GM08714 (cell line): Measurements from ENCODE around the gene PTOV1.

Source experiments
- H3K4me3 ChIP-seq: fragments of 200-500 bp; sonication (Bioruptor generic); 2 replicates; pipeline ENCODE4 v1.5.1; 2014; ENCODE audit warnings: mild to moderate bottlenecking, low read length, inconsistent platforms
- ZNF274 ChIP-seq: IDR thresholded peaks from 2 replicates; pipeline ENCODE4 v1.6.1; 2012; ENCODE audit warnings: mild to moderate bottlenecking, low read depth, low read length

PTOV1 gene

DNA sequence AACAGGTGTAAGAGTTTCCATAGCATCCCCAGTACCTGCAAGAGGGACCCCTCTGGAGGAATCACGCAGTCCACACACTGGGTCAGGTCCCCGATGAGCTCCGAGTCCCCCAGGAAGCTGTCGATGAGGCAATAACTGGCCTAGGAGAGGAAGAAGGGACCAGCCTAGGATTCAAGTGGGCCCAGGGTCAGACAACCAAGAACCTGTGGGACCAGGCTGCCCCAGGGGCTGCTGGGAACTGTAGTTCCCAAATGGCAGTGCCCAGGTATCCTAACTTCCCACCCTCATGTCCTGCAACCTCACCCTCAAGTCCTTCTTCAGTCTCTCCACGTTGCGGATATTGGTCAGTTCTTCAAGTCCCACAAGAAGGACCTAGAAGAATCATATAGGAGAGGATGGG lies 39.6 kb upstream of the PTOV1 start:
- H3K4me3 ChIP-seq, result no peak overlapping the region
- no peak for TF ChIP-seq ZNF274

DNA sequence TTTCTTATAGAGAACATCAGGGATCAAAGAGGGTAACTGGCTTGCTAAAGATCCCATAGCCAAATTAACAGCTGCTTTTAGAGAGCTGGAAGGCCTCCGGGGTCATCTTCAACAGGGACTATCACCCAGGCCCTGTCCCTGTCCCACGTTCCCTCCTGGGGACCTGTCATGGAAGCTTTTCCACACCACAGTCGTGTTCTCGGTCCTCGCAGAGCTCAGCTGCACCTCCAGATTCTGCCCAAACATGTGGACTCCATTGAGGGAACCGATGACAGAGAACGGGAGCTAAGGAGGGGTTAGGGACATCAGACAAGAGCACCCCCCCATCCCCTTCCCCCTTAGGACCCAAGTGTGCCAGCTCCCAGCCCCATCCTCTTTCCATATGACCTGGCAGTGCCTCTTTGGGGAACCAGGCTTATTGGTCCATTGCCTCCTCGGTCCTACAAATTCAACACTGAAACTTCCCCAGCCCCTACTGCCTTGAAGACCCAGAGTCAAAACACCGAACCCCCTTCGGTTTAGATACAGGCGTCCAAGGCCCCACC lies 38.4 kb upstream of the PTOV1 start:
- peak overlapping the region; percentile 78; the same call in 1 of the 2 replicates for H3K4me3 ChIP-seq
- TF ChIP-seq ZNF274, result no peak

- peak within 1 kb of the TSS; percentile 78 for H3K4me3 ChIP-seq
- TF ChIP-seq ZNF274, result no peak
These were observed 37.7 kb upstream of the PTOV1 start, which contains the start of gene FUZ for GRCh38 chr19:49812997-49813861. FUZ (minus strand) TSS chr19:49813292; CDS start chr19:49813106, 186 bp downstream.

DNA sequence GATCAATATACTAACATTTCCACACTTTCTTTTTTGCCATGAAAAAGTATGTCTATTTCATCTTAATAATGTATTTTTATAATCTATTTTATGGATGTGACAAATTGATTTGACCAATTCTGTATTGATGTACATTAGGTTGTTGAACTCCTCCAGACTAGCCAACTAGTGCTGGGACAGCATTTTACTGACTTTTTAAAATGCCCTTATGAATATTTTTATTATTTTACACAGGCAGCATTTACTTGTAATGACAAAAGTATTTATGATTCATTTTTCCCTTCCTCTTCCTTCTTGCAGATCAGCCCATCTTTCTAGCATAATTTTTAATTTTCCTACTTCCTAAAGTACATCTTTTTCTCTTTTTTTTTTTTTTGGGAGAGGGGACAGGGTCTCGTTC lies 36.9 kb upstream of the PTOV1 start:
- no peak overlapping the region for H3K4me3 ChIP-seq
- TF ChIP-seq ZNF274, result no peak

GRCh38 chr19:49816590-49816989 lies 34.4 kb upstream of the PTOV1 start:
- no peak overlapping the region for H3K4me3 ChIP-seq
- no peak for TF ChIP-seq ZNF274

GRCh38 chr19:49817964-49818648 lies 32.9 kb upstream of the PTOV1 start, which contains the start of gene MED25:
MED25 (plus strand) TSS chr19:49818289; CDS start chr19:49818342, 53 bp downstream.
- no peak for TF ChIP-seq ZNF274
- H3K4me3 ChIP-seq, result peak within 1 kb of the TSS; percentile 86

GRCh38 chr19:49818649-49819370 lies 32.1 kb upstream of the PTOV1 start:
- TF ChIP-seq ZNF274, result no peak
- peak overlapping the region; percentile 86 for H3K4me3 ChIP-seq

GRCh38 chr19:49819452-49820115 lies 31.4 kb upstream of the PTOV1 start:
- H3K4me3 ChIP-seq, result peak overlapping the region; percentile 86; the same call in 1 of the 2 replicates

DNA sequence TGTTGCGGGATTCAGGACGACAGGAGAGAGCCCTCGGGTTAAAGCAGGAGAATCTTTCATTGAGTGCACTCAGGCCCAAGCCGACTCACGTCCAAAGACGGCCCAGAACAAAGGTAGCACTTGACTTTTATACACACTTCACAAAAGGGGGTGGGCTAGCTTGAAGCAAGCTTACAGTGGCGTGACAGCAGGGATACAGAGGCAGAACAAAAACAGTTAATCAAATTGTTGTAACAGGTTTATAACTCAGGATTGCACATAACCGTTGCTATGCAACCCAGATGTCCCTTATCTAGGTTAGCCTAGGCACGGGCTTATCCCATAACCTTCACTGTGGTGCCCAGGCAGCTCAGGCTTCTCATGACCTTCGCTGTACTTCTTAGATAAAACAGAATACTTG lies 30.8 kb upstream of the PTOV1 start:
- no peak for TF ChIP-seq ZNF274
- H3K4me3 ChIP-seq, result no peak overlapping the region

DNA sequence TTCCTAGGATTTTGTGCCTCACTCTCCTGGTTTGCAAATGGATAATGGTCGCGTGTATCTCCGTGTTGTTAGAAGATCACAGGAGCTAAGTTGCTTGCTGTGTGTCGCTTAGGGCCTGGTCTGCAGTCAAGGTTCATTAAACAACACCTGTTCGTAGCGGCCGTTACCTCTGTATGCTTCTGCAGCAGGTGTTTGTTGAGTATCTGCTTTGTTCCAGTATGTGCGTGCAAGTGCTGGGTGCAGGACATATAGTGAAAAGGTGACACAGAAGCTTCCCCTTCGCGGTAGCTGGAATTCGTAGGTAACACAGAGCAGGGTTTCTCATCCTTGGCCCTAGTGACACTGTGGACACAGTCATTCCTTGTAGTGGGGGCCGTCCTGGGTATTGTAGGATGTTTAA lies 27.5 kb upstream of the PTOV1 start:
- no peak overlapping the region for H3K4me3 ChIP-seq
- no peak for TF ChIP-seq ZNF274

DNA sequence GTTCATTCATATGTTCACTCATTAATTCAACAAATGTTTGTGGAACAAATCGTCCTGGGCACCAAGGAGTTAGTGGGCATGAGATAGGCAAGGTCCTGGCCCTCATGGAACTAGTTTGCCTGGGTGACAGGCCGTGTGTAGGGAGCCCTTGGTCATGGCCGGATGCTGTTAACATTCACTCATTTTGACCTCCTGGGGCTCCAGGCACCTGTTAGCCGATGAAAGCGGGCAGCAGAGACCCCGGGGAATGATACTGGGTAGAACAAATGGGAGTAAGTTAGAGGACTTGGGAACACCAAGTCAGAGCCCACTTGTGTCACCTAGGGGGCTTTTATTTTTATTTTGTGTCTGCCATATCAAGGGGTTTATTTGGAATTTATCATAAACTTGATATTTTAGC lies 26.3 kb upstream of the PTOV1 start:
- no peak overlapping the region for H3K4me3 ChIP-seq

DNA sequence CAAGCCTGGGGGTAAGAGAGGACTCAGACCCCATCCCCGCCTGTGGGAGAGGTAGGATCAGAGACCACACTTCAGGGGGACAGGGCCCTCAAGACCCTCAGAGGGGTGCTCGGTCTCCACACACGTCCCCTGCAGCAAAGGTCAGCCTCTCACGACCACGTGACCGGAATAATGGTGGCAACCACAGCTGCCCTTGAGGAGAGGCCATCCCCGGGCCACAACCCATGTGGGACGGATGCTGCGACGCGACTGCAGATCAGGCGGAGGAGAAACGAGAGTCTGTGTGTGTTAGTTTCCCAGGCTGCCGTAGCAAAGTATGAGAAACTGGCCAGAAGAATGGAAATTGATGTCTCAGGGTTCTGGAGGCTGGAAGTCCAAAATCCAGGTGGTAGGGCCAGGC lies 23.9 kb upstream of the PTOV1 start:
- no peak for TF ChIP-seq ZNF274
- H3K4me3 ChIP-seq, result no peak overlapping the region

More for the DNA sequence above, 26.3 kb upstream of the PTOV1 start:
- TF ChIP-seq ZNF274, result no peak

- no peak for TF ChIP-seq ZNF274
- H3K4me3 ChIP-seq, result no peak overlapping the region
These were observed 21.8 kb upstream of the PTOV1 start for GRCh38 chr19:49829200-49829599.

DNA sequence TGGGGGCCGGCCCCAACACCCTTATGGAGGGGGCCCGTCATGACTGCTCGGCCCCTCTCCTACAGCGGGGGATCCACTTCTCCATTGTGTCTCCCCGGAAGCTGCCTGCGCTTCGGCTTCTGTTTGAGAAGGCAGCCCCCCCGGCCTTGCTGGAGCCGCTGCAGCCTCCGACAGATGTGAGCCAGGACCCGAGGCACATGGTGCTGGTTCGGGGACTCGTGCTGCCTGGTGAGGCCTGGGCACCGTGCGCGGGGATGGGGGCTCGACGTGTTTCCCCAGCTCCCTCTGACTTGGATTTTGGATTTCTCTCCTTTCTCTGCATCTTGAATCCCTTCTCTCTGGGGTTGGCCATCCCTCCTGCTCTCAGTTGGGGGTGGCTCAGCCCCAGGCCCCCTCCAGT lies 21.2 kb upstream of the PTOV1 start:
- no peak overlapping the region for H3K4me3 ChIP-seq
- TF ChIP-seq ZNF274, result no peak
